Measurements from ENCODE around the gene MEF2A.

DNA sequence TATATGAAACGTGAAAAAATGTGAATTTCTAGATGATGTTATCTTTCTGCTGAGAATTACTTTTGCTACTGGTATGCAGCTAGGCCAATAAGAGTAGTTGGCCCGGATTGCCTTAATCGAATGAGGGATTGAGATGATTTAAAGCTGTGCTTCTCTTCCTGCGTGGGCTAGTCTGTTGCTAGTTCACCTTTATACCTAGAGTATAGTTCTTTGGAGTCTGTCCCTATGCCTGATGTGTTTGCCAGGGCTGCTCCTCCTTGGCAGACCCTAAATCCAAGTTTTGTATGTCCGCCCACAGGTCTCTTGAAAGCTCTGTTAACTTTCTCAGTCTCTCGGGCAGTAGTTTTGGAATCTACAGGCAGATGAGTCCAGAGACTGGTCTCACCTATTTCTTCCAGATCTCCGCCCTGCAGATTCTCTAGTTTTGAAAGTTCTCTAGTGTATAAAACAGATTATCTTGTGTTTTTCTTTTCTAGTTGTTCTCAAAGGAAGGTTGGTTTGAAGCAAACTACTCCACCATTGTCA, 64.9 kb downstream of the MEF2A start:
- TF ChIP-seq EZH2 (IDR thresholded peaks at IDR 0.05; ENCODE audit: insufficient read depth, low read length) = no peak
- TF ChIP-seq, protein P1, sequence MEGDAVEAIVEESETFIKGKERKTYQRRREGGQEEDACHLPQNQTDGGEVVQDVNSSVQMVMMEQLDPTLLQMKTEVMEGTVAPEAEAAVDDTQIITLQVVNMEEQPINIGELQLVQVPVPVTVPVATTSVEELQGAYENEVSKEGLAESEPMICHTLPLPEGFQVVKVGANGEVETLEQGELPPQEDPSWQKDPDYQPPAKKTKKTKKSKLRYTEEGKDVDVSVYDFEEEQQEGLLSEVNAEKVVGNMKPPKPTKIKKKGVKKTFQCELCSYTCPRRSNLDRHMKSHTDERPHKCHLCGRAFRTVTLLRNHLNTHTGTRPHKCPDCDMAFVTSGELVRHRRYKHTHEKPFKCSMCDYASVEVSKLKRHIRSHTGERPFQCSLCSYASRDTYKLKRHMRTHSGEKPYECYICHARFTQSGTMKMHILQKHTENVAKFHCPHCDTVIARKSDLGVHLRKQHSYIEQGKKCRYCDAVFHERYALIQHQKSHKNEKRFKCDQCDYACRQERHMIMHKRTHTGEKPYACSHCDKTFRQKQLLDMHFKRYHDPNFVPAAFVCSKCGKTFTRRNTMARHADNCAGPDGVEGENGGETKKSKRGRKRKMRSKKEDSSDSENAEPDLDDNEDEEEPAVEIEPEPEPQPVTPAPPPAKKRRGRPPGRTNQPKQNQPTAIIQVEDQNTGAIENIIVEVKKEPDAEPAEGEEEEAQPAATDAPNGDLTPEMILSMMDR (IDR thresholded peaks at IDR 0.05; ENCODE audit: insufficient read depth, low read depth, low read length) = no peak
